HEK293T (cell line): ENCODE measurements around the gene NPEPL1.

Experiments used
- ARNT ChIP-seq: fragments of 450-650 bp; IDR thresholded peaks from 2 replicates; pipeline ENCODE4 v1.6.1; 2017; ENCODE audit warnings: mild to moderate bottlenecking
- BHLHE40 ChIP-seq: fragments of 450-650 bp; IDR thresholded peaks from 2 replicates; pipeline ENCODE4 v1.6.1; 2016; ENCODE audit warnings: mild to moderate bottlenecking, moderate library complexity, borderline replicate concordance
- ELF4 ChIP-seq: fragments of 450-650 bp; IDR thresholded peaks from 2 replicates; pipeline ENCODE4 v1.6.1; 2017; ENCODE audit warnings: antibody characterized with exemption
- FOXA1 ChIP-seq: fragments of 450-650 bp; IDR thresholded peaks from 2 replicates; pipeline ENCODE4 v1.6.1; 2016; ENCODE audit warnings: mild to moderate bottlenecking
- FOXM1 ChIP-seq: fragments of 450-650 bp; IDR thresholded peaks from 2 replicates; pipeline ENCODE4 v1.6.1; 2017; ENCODE audit warnings: mild to moderate bottlenecking, borderline replicate concordance
- HDGF ChIP-seq: fragments of 450-650 bp; IDR thresholded peaks from 2 replicates; pipeline ENCODE4 v1.6.1; 2017; ENCODE audit warnings: antibody characterized with exemption, borderline replicate concordance
- L3MBTL2 ChIP-seq: fragments of 450-650 bp; conservative IDR thresholded peaks from 2 replicates; pipeline ENCODE4 v1.6.1; 2016; ENCODE audit warnings: mild to moderate bottlenecking
- NFRKB ChIP-seq: fragments of 450-650 bp; IDR thresholded peaks from 2 replicates; pipeline ENCODE4 v1.6.1; 2016; ENCODE audit warnings: mild to moderate bottlenecking, moderate library complexity
- SP1 ChIP-seq: fragments of 450-650 bp; IDR thresholded peaks from 2 replicates; pipeline ENCODE4 v1.6.1; 2017
- SUZ12 ChIP-seq: fragments of 450-650 bp; IDR thresholded peaks from 2 replicates; pipeline ENCODE4 v1.6.1; 2016; ENCODE audit warnings: mild to moderate bottlenecking
- ZNF384 ChIP-seq: fragments of 450-650 bp; IDR thresholded peaks from 2 replicates; pipeline ENCODE4 v1.6.1; 2016

DNA sequence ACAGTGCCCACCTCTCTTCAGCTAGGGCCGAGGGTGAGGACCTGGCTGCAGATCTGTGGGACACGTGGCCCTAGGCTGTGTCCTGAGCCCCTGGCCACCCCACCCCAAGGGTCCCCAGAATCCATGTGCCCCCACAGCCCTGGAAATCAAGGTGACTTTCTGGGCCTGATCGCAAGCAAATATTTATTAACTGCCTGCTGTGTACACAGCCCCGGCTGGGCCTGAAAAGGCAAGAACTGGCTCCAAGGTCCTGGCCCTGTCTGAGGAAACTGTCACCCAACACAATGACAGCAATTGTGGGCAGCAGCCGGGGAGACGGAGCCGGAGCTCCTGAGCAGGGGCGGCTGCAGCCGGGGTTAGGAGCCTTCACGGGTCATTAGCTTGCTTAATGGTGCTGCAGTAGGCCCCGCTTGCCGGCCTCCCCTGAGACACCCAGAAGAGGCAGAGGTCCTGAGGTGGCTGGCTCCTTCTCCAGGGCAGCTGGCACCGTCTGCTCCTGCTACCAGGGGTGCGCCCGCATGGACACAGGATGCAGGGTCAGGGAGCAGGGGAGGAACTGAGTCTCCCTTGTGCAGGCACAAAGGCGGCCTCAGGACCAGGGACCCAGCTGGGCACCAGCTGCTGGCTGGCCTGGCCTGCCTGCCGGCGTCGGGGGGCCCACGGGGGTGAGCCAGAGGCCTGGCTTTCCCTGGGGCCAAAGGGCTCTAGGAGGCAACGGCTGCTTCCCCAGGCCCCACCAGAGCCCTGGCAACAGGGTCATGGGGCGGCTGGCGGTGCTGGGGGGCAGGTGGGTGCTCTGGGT lies 24.1 kb downstream of the NPEPL1 start:
- TF ChIP-seq FOXA1: no peak
- no peak for TF ChIP-seq FOXM1
- no peak for TF ChIP-seq NFRKB
- no peak for TF ChIP-seq ARNT
- no peak for TF ChIP-seq SP1
- TF ChIP-seq SUZ12: no peak
- TF ChIP-seq BHLHE40: no peak
- TF ChIP-seq HDGF: no peak
- no peak for TF ChIP-seq ELF4
- no peak for TF ChIP-seq ZNF384
- no peak for TF ChIP-seq L3MBTL2
